Esophagus muscularis mucosa (tissue), 4 donors: Measurements from ENCODE around the gene SHC1. TPM values are rescaled to one million over a fixed set of nuclear protein-coding genes. Genes with fewer than 3 reads are reported as not detected.

ENCODE experiments used
- DNase-seq: peaks from one replicate; pipeline ENCODE4 v3.0.0-alpha.2; 2017; ENCODE audit errors: extremely low spot score
- H3K27ac ChIP-seq, 4 donors: fragments of 200-600 bp; sonication (generic); replicated peaks in 1 of 4; 1 replicate in 3 of 4; 2 replicates in 1 of 4; pipeline ENCODE4 v1.5.1; 2016 to 2019; ENCODE audit warnings: mild to moderate bottlenecking in 1 of 4
- H3K27me3 ChIP-seq, 4 donors: fragments of 200-600 bp; sonication (generic); one replicate each; pipeline versions ENCODE4 v1.5.1 to v1.6.0; 2016 to 2019
- H3K36me3 ChIP-seq, 4 donors: fragments of 200-600 bp; sonication (generic); one replicate each; pipeline ENCODE4 v1.5.1; 2016 to 2019
- H3K4me1 ChIP-seq, 4 donors: fragments of 200-600 bp; sonication (generic); one replicate each; pipeline ENCODE4 v1.5.1; 2016 to 2019
- H3K4me3 ChIP-seq, 4 donors: fragments of 200-600 bp; sonication (generic); 1 replicate in 2 of 4; 2 replicates in 2 of 4; pipeline ENCODE4 v1.5.1; 2016 to 2019; ENCODE audit warnings: mild to moderate bottlenecking in 4 of 4, moderate library complexity in 1 of 4
- H3K9me3 ChIP-seq, 4 donors: fragments of 200-600 bp; sonication (generic); 1 replicate in 3 of 4; 2 replicates in 1 of 4; pipeline ENCODE4 v1.5.1; 2016 to 2019
- EP300 ChIP-seq: sonication (generic); formaldehyde crosslinking; IDR thresholded peaks from one replicate; pipeline ENCODE4 v1.6.1; 2017; ENCODE audit warnings: antibody characterized with exemption
- POLR2A ChIP-seq: fragments of 450-650 bp; IDR thresholded peaks from one replicate; pipeline ENCODE4 v1.6.1; 2017; ENCODE audit warnings: antibody characterized with exemption, moderate library complexity, mild to moderate bottlenecking, low read depth
- POLR2AphosphoS5 ChIP-seq, 2 donors: sonication (generic); formaldehyde crosslinking; IDR thresholded peaks; one replicate each; pipeline ENCODE4 v1.6.1; 2017; ENCODE audit warnings: antibody characterized with exemption in 2 of 2
- WGBS: methylation state at CpG from one replicate; pipeline ENCODE4 v1.1.5; 2018; 5-methylcytosine and 5-hydroxymethylcytosine counted together
- intact Hi-C: fragments of 100-400 bp; cut with DNase I; formaldehyde crosslinking; loops from one replicate; pipeline ENCODE4 v1.15.1; 2023
- total RNA-seq, 4 donors: library from RNA; depleted of rRNA; stranded (reverse); fragments of >200 nt; gene quantifications; one replicate each; pipeline versions ENCODE4 v1.1.0 to v1.2.1, GENCODE V29; 2016
- TF ChIP-seq, protein P1 (sequence below), 3 experiments: fragments of 200-600 bp in 2 of 3; fragments of 450-650 bp in 1 of 3; sonication (generic) in 2 of 3; IDR thresholded peaks; one replicate each; pipeline ENCODE4 v1.5.1; 2017 to 2019; ENCODE audit warnings: antibody characterized with exemption in 3 of 3, mild to moderate bottlenecking in 2 of 3, moderate library complexity in 1 of 3

Gene SHC1
- total RNA-seq, 4 donors from 2014 or later, result 60.6 to 101 (median 93.4) TPM

DNA sequence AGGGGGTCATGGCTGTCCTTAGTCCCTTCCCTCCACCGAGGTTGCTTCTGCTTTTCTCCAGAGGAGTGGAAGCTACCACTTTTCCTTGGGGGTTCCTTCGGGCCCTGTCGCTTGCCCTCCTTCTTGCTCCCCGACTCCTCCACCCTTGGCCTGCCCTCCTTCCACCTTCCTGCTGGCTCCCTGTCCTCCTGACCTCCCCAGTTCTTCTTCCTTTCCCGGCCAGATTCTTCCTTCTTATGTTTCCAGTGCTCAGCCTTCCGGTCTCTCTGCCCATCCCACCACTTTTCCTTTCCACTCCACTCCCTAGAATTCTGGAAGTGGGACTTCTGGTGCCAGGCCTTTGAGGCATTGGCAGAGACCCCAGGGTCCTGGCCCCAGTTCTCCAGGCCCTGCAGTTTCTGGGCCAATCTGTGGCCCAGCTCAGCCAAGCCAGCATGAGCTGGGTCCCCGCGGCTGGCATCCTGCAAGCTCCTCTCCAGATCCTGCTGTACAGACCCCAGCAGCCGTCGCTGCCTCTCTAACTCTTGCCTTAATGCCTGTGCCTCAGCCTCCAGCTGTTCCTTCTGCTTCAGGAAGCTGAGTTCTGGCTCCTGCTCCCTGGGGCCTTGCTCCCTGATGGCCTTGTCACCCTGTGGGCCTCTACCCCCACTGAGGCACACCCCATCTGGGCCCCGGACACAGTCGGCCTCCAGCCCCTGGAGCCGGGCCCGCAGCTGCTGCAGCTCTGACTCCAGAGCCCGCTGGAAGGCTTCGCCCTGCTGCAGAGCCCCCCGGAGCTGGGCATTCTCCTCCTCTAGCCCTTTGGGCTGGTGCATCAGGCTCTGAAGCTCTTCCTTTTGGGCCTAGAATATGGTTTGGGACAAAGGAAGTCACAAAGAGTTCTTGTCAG, 24.3 kb downstream of the SHC1 start:
- H3K9me3 ChIP-seq, result no peaks in the 10 kb centered on the region
- peaks cover 21 to 61% (median 40%) of the 10 kb centered on the region in 4 donors for H3K36me3 ChIP-seq
- peak overlapping the region in 1 of 4 donors; percentile 8 for H3K27ac ChIP-seq
- no peak for TF ChIP-seq EP300
- no peak for TF ChIP-seq POLR2AphosphoS5 (IDR thresholded peaks at IDR 0.05)
- TF ChIP-seq, protein P1, sequence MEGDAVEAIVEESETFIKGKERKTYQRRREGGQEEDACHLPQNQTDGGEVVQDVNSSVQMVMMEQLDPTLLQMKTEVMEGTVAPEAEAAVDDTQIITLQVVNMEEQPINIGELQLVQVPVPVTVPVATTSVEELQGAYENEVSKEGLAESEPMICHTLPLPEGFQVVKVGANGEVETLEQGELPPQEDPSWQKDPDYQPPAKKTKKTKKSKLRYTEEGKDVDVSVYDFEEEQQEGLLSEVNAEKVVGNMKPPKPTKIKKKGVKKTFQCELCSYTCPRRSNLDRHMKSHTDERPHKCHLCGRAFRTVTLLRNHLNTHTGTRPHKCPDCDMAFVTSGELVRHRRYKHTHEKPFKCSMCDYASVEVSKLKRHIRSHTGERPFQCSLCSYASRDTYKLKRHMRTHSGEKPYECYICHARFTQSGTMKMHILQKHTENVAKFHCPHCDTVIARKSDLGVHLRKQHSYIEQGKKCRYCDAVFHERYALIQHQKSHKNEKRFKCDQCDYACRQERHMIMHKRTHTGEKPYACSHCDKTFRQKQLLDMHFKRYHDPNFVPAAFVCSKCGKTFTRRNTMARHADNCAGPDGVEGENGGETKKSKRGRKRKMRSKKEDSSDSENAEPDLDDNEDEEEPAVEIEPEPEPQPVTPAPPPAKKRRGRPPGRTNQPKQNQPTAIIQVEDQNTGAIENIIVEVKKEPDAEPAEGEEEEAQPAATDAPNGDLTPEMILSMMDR (IDR thresholded peaks at IDR 0.05), result no peak
- no peak for TF ChIP-seq POLR2A
- peaks cover 29 to 48% (median 39%) of the 10 kb centered on the region in 4 donors for H3K4me1 ChIP-seq
- 85% methylated on average over 9 of the region's 17 CpGs for WGBS
- no peaks in the 10 kb centered on the region for H3K27me3 ChIP-seq
- intact Hi-C loops, result no loop called here
- DNase-seq, result no peak
- no peak overlapping the region for H3K4me3 ChIP-seq

DNA sequence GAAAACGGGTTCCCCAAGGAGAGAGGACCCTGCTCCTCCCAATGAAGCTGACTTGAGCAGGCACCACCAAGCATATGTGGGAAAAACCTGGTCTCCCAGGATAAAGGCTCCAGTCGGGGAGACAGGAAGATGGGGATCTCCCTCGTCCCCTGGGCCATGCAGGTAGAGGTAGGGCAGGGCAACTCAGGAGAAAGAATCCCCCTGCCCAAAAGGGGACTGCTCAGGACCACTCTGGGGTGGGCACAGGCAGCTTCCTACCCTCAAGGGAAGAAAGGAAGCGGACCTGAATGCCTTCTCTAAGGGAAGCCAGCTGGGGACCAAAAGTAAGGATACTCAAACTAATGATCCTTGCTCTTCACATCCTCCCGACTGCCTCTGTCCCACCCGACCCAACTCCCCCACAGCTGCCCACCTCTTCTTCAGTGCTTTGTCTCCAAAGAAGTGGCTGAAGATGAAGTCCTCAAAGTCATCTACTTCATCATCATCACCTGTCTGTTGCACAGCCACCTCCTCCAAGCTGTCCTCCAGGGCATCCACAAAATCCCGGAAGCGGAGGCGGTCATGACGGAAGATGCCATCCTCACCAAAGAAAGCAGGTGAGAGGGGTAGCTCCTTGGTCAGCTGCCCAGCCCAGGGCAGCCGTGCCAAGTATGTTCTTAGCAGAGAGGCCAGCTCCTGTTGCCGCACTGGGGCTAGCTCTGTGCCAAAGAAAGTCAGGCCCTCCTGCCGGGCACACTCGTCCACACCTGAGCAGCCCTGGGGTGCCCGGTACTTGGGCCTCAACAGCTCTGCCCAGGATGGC, 25.2 kb downstream of the SHC1 start:
- peak overlapping the region in 2 of 4 donors; percentile 25 to 97 for H3K27ac ChIP-seq
- no peaks in the 10 kb centered on the region for H3K9me3 ChIP-seq
- peaks cover 13 to 52% (median 34%) of the 10 kb centered on the region in 4 donors for H3K36me3 ChIP-seq
- H3K4me3 ChIP-seq, result no peak overlapping the region
- intact Hi-C loops, result no loop called here
- peaks cover 31 to 41% (median 40%) of the 10 kb centered on the region in 4 donors for H3K4me1 ChIP-seq
- WGBS, result 68% methylated on average over 10 of the region's 15 CpGs
- DNase-seq, result no peak
- H3K27me3 ChIP-seq, result no peaks in the 10 kb centered on the region
- no peak for TF ChIP-seq POLR2AphosphoS5 (IDR thresholded peaks at IDR 0.05)
- TF ChIP-seq EP300, result no peak
- TF ChIP-seq, protein P1 (IDR thresholded peaks at IDR 0.05), result no peak
- TF ChIP-seq POLR2A, result no peak

DNA sequence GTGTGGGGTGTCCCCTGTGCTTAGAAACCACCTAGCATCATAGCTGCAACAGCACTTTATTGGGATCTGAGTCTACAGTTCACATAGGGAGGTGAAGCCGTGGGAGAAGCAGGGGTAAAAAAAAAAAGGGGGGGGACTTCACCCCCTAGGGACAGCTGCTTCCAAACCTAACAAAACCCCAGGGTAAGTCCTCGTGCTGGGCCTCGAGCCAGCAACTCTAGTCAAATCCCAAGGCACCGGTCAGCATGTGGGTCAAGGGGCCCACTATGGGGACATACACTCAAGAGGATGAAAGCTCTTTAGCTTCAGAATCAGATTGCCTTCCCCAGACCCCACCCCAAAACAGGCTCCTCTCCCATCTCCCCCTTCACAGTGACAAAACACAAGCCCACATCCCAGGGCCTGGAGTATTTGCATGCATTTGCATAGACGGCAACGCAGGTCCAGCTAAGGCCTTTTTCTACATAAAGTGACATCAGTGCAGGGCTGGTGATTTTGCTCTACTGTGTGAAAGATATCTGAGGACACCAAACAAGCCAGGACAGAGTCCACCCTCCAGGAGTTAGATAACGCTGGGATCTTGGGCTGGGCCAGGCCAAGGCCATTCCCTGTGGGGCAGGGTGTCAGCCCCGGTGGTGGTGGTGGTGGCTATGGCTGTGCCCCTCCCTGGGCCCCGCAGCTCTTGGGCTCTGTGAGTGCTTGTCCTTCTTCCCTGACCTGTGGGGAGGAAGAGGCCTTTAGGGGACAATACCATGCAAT, 26.0 kb downstream of the SHC1 start:
- 31% methylated on average over 8 of the region's 9 CpGs for WGBS
- DNase-seq, result no peak
- peak overlapping the region; percentile 25 to 97 (median 58) for H3K27ac ChIP-seq
- no peak overlapping the region for H3K4me3 ChIP-seq
- peaks cover 8 to 46% (median 31%) of the 10 kb centered on the region in 4 donors for H3K36me3 ChIP-seq
- TF ChIP-seq EP300 (no peak), POLR2A (no peak), POLR2AphosphoS5 (IDR thresholded peaks at IDR 0.05) (no peak)
- TF ChIP-seq, protein P1 (IDR thresholded peaks at IDR 0.05), result no peak
- intact Hi-C loops, result no loop called here
- no peaks in the 10 kb centered on the region for H3K27me3 ChIP-seq
- H3K9me3 ChIP-seq, result no peaks in the 10 kb centered on the region
- H3K4me1 ChIP-seq, result peaks cover 38 to 48% (median 47%) of the 10 kb centered on the region in 4 donors

DNA sequence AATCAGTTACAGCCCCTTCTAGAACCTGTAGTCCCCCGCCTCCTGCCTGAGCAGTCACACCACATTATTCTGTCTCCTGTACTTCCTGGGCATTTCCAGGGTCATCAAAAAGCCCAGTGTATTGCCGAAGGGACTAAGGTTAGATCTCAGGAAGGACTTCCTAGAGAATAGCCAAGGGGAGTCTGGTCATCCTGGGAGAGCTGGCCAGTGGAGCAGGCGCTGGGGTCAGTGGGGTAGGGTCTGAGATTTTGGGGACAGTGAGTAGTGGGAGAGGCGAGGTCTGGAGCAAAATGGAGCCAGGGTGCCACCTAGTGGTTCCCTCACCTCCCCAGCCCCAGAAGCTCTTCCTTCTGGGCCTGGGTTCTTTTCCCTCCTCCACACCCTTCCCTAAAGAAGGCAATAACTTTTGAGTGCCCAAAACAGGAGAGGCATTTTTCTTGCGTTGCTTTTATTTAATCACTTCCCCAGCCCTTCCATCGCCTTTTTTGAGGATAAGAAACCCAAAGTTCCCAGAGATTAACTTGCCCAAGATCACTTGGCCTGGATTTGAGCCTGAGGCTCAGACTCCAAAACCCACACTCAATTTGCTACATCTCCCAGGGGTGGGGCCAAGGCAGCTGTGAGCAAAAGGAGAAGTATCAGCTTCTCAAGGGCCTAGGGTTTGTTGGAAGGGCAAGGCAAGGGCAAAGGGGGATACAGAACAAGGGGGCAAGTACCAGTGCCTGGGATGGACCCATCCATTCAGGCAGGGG, 26.7 kb downstream of the SHC1 start:
- WGBS, result 49% methylated on average over 6 of the region's 6 CpGs
- Histone ChIP-seq H3K27ac (peak overlapping the region; percentile 25 to 97 (median 58)), H3K4me3 (no peak overlapping the region), H3K4me1 (peaks cover 39 to 52% (median 49%) of the 10 kb centered on the region in 4 donors), H3K9me3 (no peaks in the 10 kb centered on the region), H3K27me3 (no peaks in the 10 kb centered on the region), H3K36me3 (peaks cover 8 to 45% (median 31%) of the 10 kb centered on the region in 4 donors)
- intact Hi-C loops, result no loop called here
- no peak for DNase-seq
- TF ChIP-seq, protein P1 (IDR thresholded peaks at IDR 0.05), result peak; percentile 60 to 79 (median 63)
- TF ChIP-seq POLR2AphosphoS5 (IDR thresholded peaks at IDR 0.05), result no peak
- TF ChIP-seq POLR2A, result no peak
- no peak for TF ChIP-seq EP300
